Ectodermal cell (in vitro differentiated cells): ENCODE results near the gene ZDHHC18.
"Not testable (repeated sequence)": the region's sequence is repeated elsewhere in the genome, so short reads cannot be mapped to it uniquely, and the experiment has no call there.

Source experiments
- H3K27ac ChIP-seq: 2 replicates; pipeline ENCODE4 v1.7.0; 2013; ENCODE audit warnings: mild to moderate bottlenecking, low read depth, low read length; ENCODE audit not compliant: insufficient read depth, poor library complexity, severe bottlenecking
- H3K27me3 ChIP-seq: 2 replicates; pipeline ENCODE4 v1.7.0; 2013; ENCODE audit warnings: mild to moderate bottlenecking, low read length; ENCODE audit not compliant: insufficient read depth, control insufficient read depth, poor library complexity, severe bottlenecking
- H3K36me3 ChIP-seq: one replicate; pipeline ENCODE4 v1.7.0; 2013; ENCODE audit warnings: low read length; ENCODE audit not compliant: control insufficient read depth, insufficient read depth
- H3K4me1 ChIP-seq: one replicate; pipeline ENCODE4 v1.7.0; 2013; ENCODE audit warnings: low read length; ENCODE audit not compliant: control insufficient read depth, insufficient read depth
- H3K4me3 ChIP-seq: 2 replicates; pipeline ENCODE4 v1.7.0; 2013; ENCODE audit warnings: low read depth, low read length, control low read depth; ENCODE audit not compliant: insufficient read depth
- H3K9me3 ChIP-seq: 2 replicates; pipeline ENCODE4 v1.7.0; 2013; ENCODE audit warnings: mild to moderate bottlenecking, low read length, moderate library complexity; ENCODE audit not compliant: control insufficient read depth
- WGBS, 2 experiments: methylation state at CpG; one replicate each; pipeline ENCODE4 v1.1.7; 2013; ENCODE audit warnings: missing lambda C conversion rate in 2 of 2; 5-methylcytosine and 5-hydroxymethylcytosine counted together

ZDHHC18 gene

DNA sequence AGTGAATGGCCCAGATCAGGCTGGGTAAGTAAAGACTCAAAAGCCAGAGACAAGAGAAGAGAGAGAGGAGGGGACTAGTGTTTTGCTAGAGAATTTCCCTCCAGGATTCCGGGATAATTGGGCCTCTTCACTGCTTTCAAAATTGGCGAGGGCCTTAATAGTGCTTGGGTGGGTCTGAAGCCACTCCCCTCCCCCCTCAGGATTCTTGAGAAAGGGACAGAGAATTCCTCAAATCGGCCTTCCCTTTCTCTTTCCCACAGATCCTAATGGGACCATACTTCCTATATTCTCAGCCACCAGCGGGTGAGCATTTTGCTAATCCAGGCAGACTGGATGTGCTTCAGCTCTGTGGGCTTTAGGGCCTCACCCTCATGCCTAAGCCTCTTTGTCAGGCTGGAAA, 48.4 kb downstream of the ZDHHC18 start:
- Histone ChIP-seq H3K36me3 (no peaks in the 10 kb centered on the region), H3K9me3 (no peaks in the 10 kb centered on the region), H3K27me3 (no peaks in the 10 kb centered on the region), H3K4me3 (no peak overlapping the region), H3K4me1 (peaks cover 9% of the 10 kb centered on the region), H3K27ac (peak overlapping the region; percentile 40)
- WGBS, 2 experiments: 47 to 55% methylated on average over 4 of the region's 4 CpGs

DNA sequence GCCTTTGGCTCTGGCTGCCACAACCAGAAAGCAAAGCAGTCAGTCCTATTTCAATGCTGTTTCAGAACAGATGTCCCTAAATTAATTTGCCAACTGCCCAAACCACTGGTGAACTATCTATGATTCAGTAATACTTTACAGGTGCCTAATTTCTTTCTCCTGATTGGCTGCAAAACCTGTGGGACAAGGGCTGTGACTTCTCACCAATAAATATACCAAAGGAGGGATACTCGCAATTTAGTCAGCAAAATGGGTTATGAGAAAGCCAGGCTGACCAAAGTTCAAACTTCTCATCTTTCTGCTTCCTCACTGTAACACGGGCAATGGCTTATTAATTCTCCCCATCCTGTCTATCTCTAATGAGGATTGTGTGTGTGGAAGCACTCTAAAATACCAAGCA, 50.8 kb downstream of the ZDHHC18 start:
- H3K4me3 ChIP-seq: no peak overlapping the region
- H3K27ac ChIP-seq: no peak overlapping the region
- H3K27me3 ChIP-seq: no peaks in the 10 kb centered on the region
- H3K4me1 ChIP-seq: peaks cover 9% of the 10 kb centered on the region
- no peaks in the 10 kb centered on the region for H3K9me3 ChIP-seq
- peaks cover 3% of the 10 kb centered on the region for H3K36me3 ChIP-seq
- 93 to 96% methylated on average over 1 to 2 of the region's 2 CpGs for WGBS, 2 experiments

DNA sequence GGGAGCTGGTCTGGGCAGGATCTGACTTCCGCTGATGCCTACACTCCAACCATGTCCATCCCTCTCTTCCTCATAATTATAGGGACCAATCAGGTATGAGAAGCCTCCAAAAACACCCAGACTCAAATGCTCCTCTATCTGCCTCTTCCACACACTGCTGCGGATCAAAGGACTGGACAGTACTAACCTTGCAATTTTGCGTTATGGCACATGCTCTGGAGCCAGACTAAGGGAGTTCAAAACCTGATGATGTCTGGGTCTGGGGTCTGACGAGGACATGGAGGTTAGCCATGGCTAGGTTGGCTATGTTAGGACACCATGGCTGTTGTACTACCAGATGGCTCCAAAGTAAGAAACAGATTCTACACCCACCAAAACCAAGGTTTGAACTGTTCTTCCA, 53.3 kb downstream of the ZDHHC18 start:
- H3K27ac ChIP-seq: no peak overlapping the region
- peaks cover 6% of the 10 kb centered on the region for H3K4me1 ChIP-seq
- H3K4me3 ChIP-seq: no peak overlapping the region
- H3K36me3 ChIP-seq: peaks cover 22% of the 10 kb centered on the region
- 91 to 95% methylated on average over 4 of the region's 4 CpGs for WGBS, 2 experiments
- no peaks in the 10 kb centered on the region for H3K9me3 ChIP-seq
- no peaks in the 10 kb centered on the region for H3K27me3 ChIP-seq

DNA sequence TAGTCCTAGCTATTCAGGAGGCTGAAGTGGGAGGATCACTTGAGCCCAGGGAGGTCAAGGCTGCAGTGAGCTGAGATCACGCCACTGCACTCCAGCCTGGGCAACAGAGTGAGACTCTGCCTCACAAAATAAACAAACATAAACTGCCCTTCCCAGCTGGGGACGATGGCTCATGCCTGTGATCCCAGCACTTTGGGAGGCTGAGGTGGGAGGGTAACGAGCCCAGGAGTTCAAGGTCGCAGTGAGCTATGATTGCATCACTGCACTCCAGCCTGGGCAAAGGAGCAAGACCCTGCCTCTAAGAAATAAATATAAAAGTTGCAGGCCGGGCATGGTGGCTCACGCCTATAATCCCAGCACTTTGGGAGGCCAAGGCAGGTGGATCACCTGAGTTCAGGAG, 55.1 kb downstream of the ZDHHC18 start:
- not testable (repeated sequence) for H3K4me3 ChIP-seq, H3K27ac ChIP-seq, H3K4me1 ChIP-seq, H3K9me3 ChIP-seq, H3K27me3 ChIP-seq
- 93% methylated on average over 6 of the region's 6 CpGs for WGBS, 2 experiments
- peaks cover 26% of the 10 kb centered on the region for H3K36me3 ChIP-seq

DNA sequence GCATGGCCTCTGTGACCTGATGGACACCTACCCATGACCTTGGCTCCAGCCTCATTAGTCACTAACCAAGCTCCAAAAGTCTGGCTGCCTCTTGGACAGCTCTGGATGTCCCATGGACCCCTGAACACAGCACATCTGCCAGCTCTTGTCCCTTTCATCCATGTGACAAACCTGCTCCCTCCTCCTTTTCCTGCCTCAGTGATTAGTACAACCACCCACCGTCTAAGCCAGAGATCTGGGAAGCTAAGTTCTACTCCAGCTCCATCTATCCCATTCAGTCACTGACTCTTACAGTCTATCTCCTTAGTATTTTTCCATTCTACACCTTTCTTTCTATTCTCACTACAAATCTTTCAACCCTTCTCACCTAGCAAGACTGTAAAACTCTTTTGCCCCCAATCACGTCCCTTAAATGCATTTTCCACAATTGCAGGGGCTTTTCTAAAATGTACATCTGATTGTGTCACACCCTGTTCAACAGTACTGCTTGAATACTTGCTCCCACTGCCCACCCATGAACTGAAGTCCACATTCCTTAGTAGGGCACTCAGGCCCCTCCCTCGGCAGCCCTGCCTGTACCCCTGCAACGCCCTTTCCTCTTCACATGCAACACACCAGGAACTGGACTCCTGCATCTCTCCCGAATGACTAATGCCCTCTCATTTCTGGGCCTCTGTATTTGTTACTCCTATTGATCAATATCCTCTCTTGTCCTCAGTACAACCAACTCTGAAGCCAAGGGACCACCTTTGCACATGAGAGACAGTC, 56.4 kb downstream of the ZDHHC18 start:
- Histone ChIP-seq H3K4me3 (no peak overlapping the region), H3K9me3 (no peaks in the 10 kb centered on the region), H3K27ac (no peak overlapping the region), H3K36me3 (peaks cover 26% of the 10 kb centered on the region), H3K4me1 (no peaks in the 10 kb centered on the region), H3K27me3 (no peaks in the 10 kb centered on the region)
- 93 to 94% methylated on average over 5 of the region's 5 CpGs for WGBS, 2 experiments

DNA sequence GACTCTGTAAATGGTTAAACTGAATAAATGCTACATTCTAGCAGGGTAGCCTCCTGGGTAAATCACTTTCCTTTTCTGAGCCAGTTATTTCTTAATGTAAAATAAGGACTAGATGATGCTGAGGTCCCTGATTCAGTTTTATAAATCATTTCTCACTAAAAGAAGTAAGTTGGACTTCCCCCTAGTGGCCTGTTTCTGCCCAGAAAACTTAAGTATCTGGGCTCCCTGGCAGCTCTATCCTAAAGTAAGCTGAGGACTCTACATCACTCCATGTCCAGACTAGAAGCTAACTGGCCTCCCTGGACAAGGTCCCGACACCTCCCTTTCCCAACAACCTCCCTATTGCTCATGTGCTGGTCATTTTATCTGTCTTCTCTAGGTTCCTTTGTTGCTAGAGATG, 60.6 kb downstream of the ZDHHC18 start:
- peaks cover 37% of the 10 kb centered on the region for H3K36me3 ChIP-seq

DNA sequence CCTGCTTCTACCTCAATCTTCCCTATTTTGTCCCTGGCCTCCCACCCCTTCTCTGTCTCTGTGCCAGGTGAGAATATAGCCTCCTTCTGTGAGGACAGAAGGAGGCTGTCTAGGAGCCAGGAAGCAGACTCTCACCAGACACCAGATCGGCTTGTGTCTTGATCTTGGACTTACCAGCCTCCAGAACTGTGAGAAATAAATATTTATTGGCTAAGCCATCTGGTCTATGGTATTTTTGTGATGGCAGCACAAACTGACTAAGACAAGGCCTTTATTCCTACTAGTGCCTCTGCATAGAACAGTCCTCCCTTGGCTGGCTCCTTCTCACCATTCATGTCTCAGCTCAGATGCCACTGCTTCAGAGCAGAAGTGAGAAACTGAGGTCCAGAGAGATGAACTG, 61.7 kb downstream of the ZDHHC18 start:
- Histone ChIP-seq H3K4me3 (no peak overlapping the region), H3K27ac (no peak overlapping the region), H3K4me1 (peaks cover 5% of the 10 kb centered on the region), H3K9me3 (no peaks in the 10 kb centered on the region), H3K27me3 (no peaks in the 10 kb centered on the region), H3K36me3 (peaks cover 38% of the 10 kb centered on the region)
- WGBS, 2 experiments: 80 to 94% methylated on average over 1 of the region's 1 CpG

More for the DNA sequence above, 60.6 kb downstream of the ZDHHC18 start:
- H3K4me1 ChIP-seq: peaks cover 5% of the 10 kb centered on the region
- no peaks in the 10 kb centered on the region for H3K9me3 ChIP-seq
- H3K27ac ChIP-seq: no peak overlapping the region
- no peak overlapping the region for H3K4me3 ChIP-seq
- 83 to 96% methylated on average over 1 of the region's 1 CpG for WGBS, 2 experiments
- H3K27me3 ChIP-seq: no peaks in the 10 kb centered on the region

DNA sequence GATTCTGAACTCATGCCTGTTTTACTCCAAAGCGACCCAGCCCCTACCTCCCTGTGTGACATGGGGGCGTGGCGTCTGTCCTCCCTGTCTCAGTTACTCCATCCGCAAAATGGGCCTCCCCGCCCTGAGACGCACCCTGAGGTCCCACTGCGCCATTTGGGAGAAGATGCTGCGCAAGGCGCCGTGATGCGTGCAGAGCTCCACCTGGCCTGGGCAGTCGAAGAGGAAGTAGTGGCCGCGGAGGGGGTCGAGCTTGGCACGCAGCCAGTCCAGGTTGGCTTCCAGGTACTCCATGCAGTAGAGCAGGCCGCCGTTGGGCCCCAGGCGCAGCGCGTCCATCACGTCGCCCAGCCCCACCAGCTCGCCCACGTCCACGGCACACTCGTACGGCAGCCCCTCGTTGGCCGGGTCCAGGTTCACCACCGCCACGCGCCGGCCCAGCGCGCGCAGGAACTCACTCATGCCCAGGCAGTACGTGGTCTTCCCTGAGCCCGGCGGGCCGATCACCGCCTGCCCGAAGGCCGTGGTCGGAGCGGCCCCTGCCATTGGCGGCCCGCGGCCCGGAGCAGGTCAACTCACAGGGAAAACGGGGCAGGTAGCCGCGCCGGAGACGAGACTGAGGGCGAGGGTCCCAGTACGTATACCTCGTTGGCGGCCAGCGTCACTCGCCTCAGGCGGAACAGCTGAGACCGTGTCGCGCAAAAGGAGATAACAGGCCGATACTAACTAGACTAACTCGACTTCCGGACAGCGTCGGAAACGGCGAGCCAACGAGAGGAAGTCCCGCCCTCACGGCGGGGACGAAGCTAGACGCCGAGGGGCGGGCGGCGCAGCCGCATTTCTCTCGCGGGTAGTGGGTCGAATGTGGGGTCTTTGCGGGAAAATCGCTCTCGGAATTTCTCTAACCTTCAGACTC, 63.3 kb downstream of the ZDHHC18 start, which contains the start of gene GPN2:
GPN2 (minus strand) TSS at position 733 of the 916 bp plus-strand sequence; CDS start at position 546, 187 bp downstream.
- 4 to 5% methylated on average over 89 of the region's 89 CpGs for WGBS, 2 experiments
- Histone ChIP-seq H3K36me3 (peaks cover 30% of the 10 kb centered on the region), H3K4me3 (peak within 1 kb of the TSS; percentile 93), H3K9me3 (no peaks in the 10 kb centered on the region), H3K4me1 (peaks cover 5% of the 10 kb centered on the region), H3K27me3 (no peaks in the 10 kb centered on the region), H3K27ac (peak within 1 kb of the TSS; percentile 80)

DNA sequence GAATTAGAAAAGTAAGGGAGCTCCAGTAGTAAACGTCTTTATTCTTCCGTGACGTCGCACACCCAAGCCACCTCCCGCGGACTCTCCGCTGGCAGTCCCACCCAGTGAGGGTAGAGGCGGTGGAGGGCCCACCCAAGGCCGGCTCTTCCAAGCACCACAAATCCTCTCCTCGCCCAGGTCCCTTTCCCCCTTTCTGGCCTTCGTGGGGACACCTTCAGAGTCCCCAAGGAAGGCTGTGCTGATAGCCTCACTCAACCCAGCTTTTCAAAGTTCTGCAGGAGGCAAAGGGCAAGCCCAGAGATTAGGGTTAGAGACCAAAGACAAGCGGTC, 63.9 kb downstream of the ZDHHC18 start:
- no peaks in the 10 kb centered on the region for H3K27me3 ChIP-seq
- peak overlapping the region; percentile 44 for H3K27ac ChIP-seq
- peak overlapping the region; percentile 93 for H3K4me3 ChIP-seq
- H3K4me1 ChIP-seq: peaks cover 5% of the 10 kb centered on the region
- 26 to 28% methylated on average over 12 of the region's 12 CpGs for WGBS, 2 experiments
- H3K9me3 ChIP-seq: no peaks in the 10 kb centered on the region
- H3K36me3 ChIP-seq: peaks cover 29% of the 10 kb centered on the region

DNA sequence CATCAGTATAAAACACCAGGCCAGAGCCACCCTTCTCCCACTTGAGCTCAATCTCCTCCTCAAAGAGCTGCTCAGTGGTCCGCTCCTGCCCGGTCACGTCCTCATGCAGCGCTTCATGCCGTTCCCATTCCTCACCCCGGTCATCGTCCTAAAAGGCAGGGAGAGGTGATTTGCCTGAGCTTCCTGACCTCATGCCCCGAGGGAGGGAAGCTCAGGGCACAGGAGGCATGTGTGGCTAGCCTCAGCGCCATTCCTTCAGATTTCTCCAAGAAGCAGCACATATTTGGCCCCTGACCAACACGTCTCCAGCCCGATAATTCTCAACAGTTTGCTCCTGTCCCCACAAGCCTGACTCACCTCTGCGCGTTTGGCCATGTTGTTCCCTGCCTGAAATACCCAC, 67.8 kb downstream of the ZDHHC18 start:
- Histone ChIP-seq H3K4me1 (peaks cover 8% of the 10 kb centered on the region), H3K27ac (no peak overlapping the region), H3K27me3 (no peaks in the 10 kb centered on the region), H3K9me3 (no peaks in the 10 kb centered on the region), H3K36me3 (peaks cover 35% of the 10 kb centered on the region), H3K4me3 (no peak overlapping the region)
- WGBS, 2 experiments: 96% methylated on average over 13 of the region's 13 CpGs
